ENCODE measurements around the gene ESPL1.
A peak's percentile ranks its signal among the peaks of the same experiment; 100 is the strongest.

ESPL1 gene

DNA sequence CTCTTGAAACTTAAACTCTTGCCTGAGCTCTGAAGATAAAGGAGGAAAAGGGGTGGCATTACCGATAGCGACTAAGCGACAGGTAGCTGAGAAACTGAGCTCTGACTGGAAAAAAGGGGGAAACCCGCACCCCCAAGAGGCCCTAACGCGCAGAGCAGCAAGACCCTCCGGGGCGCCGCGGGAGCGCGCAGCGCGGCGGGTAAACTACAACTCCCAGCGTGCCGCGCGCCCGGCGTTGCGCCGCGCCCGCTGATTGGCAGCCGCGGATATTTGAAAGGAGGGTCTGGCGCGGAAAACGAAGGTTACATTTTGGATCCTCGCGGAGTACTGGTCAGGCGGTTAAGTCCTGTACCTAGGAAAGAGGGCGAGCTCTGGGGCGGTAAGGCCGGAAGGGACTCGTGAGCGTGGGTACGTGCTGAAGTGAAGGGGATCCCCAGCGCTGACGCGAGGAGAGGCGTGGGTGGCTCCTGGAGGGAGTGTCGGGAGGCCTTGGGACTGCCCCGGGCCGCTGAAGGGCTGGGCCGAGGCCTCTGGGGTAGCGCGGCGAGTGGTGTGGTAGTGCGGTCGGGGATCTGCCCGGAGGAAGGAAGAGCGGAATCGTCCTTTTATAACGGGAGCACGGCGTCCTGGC is at the start of gene ESPL1:
TSS of gene ESPL1 (plus strand) at position 301 of the 631 bp plus-strand sequence. CDS start 468 bp downstream, outside the sequence.
- peaks cover 5 to 6% of the 10 kb centered on the region in 2 donors for H3K4me1 ChIP-seq (ENCODE audit: control insufficient read depth in 2 of 2, insufficient read depth in 2 of 2, low read length in 2 of 2)
- H3K36me3 ChIP-seq (ENCODE audit: control insufficient read depth in 2 of 2, insufficient read depth in 2 of 2, low read length in 2 of 2), result no peaks in the 10 kb centered on the region
- no peaks in the 10 kb centered on the region for H3K27me3 ChIP-seq (ENCODE audit: control insufficient read depth in 2 of 2, insufficient read depth in 2 of 2, low read length in 2 of 2)
- peak within 1 kb of the TSS in 1 of 2 donors; percentile 43 for H3K27ac ChIP-seq (ENCODE audit: low read depth in 2 of 2, low read length in 2 of 2)
- H3K4me3 ChIP-seq (ENCODE audit: low read length in 2 of 2), result peak within 1 kb of the TSS; percentile 86 to 89
- no peaks in the 10 kb centered on the region for H3K9me3 ChIP-seq (ENCODE audit: control insufficient read depth in 2 of 2, low read length in 2 of 2)
- peak within 1 kb of the TSS; percentile 68 to 72 for H3K9ac ChIP-seq (ENCODE audit: low read depth in 1 of 2, low read length in 2 of 2)

DNA sequence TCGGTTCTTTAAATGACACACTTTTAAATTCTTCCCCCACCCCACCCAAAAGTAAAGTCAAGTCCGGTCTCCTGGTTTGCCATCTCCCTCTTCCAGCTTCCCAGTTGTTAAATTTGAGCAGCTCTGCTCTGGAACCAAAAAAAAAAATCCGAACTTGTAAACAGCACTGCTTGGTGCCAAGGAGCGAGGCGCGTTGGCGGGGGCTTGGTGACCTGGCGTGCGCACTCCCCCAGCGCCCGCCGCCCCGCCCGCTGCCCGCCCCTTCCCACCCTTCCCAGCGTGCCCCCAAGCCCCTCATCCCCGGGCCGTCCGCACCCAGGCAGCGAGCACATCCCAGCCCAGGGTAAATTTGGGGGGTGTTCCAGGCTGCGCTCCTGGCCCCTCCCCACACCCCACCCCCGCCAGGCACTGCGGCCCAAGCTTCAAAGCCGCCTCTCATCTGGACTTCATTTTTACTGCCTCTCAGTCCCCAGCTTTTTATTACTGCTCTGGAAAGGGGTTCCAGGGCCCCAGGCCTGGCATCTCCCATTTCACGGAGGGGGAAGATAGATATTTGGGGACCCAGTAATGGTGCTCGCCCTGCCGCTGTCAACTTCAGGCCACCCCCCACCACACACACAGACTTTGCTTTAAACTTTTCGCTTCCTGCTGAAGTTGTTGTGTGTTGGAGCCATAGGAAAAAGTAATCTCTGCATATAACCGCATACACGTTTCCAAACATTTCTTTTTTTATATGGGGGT is 49.4 kb upstream of the ESPL1 start:
- Histone ChIP-seq H3K27ac (ENCODE audit: low read depth in 2 of 2, low read length in 2 of 2) (peak overlapping the region; percentile 99 to 100), H3K4me1 (ENCODE audit: control insufficient read depth in 2 of 2, insufficient read depth in 2 of 2, low read length in 2 of 2) (peaks cover 52% of the 10 kb centered on the region in 2 donors), H3K9me3 (ENCODE audit: control insufficient read depth in 2 of 2, low read length in 2 of 2) (no peaks in the 10 kb centered on the region), H3K9ac (ENCODE audit: low read depth in 1 of 2, low read length in 2 of 2) (peak overlapping the region; percentile 67 to 76), H3K36me3 (ENCODE audit: control insufficient read depth in 2 of 2, insufficient read depth in 2 of 2, low read length in 2 of 2) (peaks cover 5 to 16% of the 10 kb centered on the region in 2 donors), H3K4me3 (ENCODE audit: low read length in 2 of 2) (peak overlapping the region; percentile 64 to 81), H3K27me3 (ENCODE audit: control insufficient read depth in 2 of 2, insufficient read depth in 2 of 2, low read length in 2 of 2) (no peaks in the 10 kb centered on the region)

DNA sequence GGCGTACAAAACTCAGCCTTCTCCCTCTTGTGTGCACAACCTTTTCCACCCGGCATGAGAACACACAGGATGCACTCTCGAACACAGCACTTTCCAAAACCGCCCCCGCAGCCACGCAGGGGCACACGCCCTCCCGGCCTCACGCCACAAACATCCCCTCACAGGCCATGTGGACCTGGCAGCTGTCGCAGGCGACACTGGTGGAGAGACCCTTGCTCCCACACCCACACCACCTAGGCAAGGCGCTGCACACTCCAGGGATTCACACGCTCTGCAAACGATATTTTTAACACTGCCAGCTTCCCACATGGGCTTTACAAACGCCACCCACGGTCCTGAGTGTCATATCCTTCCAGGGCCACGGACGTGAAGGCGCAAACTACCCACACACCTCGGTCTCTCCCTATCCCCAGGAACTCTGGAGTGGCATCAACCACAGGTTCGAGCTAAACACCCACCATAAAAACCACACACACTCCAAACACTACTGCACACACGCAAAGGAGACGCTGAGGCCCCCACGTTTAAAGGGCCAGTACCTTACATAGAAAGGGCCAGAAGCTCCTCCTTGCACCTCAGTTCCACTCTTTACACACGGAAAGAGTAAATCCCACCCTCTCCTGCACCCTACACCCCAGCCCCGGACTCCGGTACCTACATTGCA is 48.7 kb upstream of the ESPL1 start:
- peaks cover 2 to 9% of the 10 kb centered on the region in 2 donors for H3K36me3 ChIP-seq (ENCODE audit: control insufficient read depth in 2 of 2, insufficient read depth in 2 of 2, low read length in 2 of 2)
- peak overlapping the region; percentile 64 to 81 for H3K4me3 ChIP-seq (ENCODE audit: low read length in 2 of 2)
- H3K9ac ChIP-seq (ENCODE audit: low read depth in 1 of 2, low read length in 2 of 2), result peak overlapping the region; percentile 67 to 76
- H3K4me1 ChIP-seq (ENCODE audit: control insufficient read depth in 2 of 2, insufficient read depth in 2 of 2, low read length in 2 of 2), result peaks cover 58 to 59% of the 10 kb centered on the region in 2 donors
- peak overlapping the region; percentile 99 to 100 for H3K27ac ChIP-seq (ENCODE audit: low read depth in 2 of 2, low read length in 2 of 2)
- H3K27me3 ChIP-seq (ENCODE audit: control insufficient read depth in 2 of 2, insufficient read depth in 2 of 2, low read length in 2 of 2), result no peaks in the 10 kb centered on the region
- no peaks in the 10 kb centered on the region for H3K9me3 ChIP-seq (ENCODE audit: control insufficient read depth in 2 of 2, low read length in 2 of 2)

DNA sequence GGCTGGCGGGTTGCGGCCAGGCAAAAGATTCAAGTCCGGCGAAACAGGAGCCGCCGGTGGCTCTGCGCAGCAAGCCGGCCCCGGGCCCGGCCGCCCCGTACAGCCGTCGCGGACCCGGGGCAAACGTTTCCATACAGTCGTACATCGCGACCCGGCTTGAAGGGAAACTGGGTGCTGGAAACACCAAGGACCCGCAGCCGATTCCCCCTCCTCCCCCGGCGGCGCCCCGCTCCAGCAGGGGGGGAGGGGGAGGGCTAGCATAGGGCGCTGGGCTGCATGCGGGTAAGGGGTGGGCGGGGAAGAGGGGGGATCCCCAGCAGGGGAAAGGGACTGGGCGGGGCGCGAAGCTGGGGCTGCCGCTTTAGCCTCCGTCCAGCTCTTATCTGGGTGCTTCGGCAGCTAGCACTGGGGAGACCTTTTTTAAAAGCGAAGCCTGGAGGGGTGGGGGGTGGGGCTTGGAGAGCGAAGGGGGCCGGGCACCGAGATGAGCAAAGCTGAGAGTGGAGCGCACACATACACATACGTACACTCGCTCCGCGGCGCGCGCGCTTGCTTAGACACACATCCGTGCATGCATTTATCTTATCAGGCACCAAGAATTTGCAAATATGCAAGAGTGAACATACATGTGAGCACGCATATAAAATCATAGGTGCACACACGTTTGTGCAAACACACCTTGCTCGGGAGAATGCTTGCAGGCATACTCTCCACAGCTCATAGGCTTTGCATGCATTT is 48.0 kb upstream of the ESPL1 start:
- peaks cover 64% of the 10 kb centered on the region in 2 donors for H3K4me1 ChIP-seq (ENCODE audit: control insufficient read depth in 2 of 2, insufficient read depth in 2 of 2, low read length in 2 of 2)
- peak overlapping the region; percentile 76 to 91 for H3K9ac ChIP-seq (ENCODE audit: low read depth in 1 of 2, low read length in 2 of 2)
- peak overlapping the region; percentile 64 to 81 for H3K4me3 ChIP-seq (ENCODE audit: low read length in 2 of 2)
- H3K36me3 ChIP-seq (ENCODE audit: control insufficient read depth in 2 of 2, insufficient read depth in 2 of 2, low read length in 2 of 2), result peaks cover under 1 to 6% of the 10 kb centered on the region in 2 donors
- no peaks in the 10 kb centered on the region for H3K9me3 ChIP-seq (ENCODE audit: control insufficient read depth in 2 of 2, low read length in 2 of 2)
- peak overlapping the region; percentile 99 to 100 for H3K27ac ChIP-seq (ENCODE audit: low read depth in 2 of 2, low read length in 2 of 2)
- H3K27me3 ChIP-seq (ENCODE audit: control insufficient read depth in 2 of 2, insufficient read depth in 2 of 2, low read length in 2 of 2), result no peaks in the 10 kb centered on the region

DNA sequence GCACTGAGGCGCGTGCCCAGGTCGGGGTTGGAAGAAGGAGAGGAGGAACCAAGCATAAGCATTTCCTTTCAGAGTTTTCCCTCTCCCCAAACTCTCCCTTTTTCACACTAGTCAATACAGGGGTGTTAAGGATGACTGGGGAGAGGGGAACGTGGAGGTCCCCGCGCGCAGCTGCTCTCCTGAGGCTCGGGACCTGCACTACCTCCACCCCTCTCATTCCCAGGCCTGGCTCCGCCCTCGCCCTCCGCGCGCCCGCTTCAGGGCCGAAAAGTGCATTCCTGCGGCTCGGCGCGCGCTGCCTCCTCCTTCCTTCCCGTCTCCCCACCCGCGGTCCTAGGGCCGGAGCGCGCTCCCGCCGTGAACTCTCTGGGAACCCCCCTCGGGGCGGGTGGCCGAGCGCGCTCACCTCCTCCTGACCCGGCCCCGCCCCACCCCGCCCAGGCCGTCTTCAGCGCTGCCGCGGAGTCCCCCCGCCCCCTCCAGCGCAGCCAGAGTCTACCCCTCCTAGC is 47.4 kb upstream of the ESPL1 start:
- Histone ChIP-seq H3K9me3 (ENCODE audit: control insufficient read depth in 2 of 2, low read length in 2 of 2) (no peaks in the 10 kb centered on the region), H3K36me3 (ENCODE audit: control insufficient read depth in 2 of 2, insufficient read depth in 2 of 2, low read length in 2 of 2) (no peaks in the 10 kb centered on the region), H3K27me3 (ENCODE audit: control insufficient read depth in 2 of 2, insufficient read depth in 2 of 2, low read length in 2 of 2) (no peaks in the 10 kb centered on the region), H3K4me1 (ENCODE audit: control insufficient read depth in 2 of 2, insufficient read depth in 2 of 2, low read length in 2 of 2) (peaks cover 65% of the 10 kb centered on the region in 2 donors), H3K27ac (ENCODE audit: low read depth in 2 of 2, low read length in 2 of 2) (peak overlapping the region; percentile 99 to 100), H3K9ac (ENCODE audit: low read depth in 1 of 2, low read length in 2 of 2) (peak overlapping the region; percentile 91 to 100), H3K4me3 (ENCODE audit: low read length in 2 of 2) (peak overlapping the region; percentile 69 to 84)

DNA sequence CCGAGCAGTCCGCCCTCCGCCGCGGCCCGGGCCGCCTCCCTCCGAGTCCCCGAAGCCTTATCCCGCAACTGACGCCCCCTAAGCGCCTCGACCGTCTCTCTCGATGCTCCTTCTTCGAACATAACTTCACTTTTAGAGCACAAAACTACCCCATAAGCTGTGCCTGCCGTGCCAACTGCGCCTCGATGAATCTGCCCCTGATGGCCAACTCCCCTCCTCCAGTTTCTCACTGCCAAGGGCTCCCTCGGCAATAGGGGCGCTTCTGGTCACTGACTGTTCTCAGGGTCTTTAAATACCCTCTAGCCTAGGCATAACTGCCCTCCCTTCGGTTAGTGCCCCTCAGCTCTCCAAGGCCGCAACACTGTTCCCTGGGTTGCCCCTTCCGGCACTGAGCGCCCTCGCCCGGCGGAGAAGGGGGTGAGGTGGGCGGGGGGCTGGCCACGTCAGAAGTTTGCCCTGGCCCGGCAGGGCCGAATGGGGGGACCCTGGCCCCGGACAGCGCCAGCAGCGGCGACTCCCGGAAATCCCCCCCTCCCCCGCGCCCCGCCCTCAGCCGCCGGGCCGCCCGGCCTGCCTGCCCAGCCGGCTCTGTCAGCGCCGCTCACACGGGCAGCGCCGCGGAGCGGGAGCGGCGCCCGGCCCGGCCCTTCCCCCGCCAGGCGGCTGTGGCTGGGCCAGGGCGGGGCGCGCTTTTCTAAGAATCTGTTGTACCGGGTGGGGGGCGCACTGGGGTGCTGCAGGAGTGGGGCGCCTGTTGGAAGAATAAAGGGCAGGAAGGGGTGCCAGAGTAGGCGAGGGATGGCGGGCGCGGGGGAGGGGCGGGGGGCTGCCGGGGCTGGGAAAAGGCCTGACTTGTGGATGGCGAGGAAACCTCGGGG is 46.7 kb upstream of the ESPL1 start:
- H3K4me3 ChIP-seq (ENCODE audit: low read length in 2 of 2), result peak overlapping the region; percentile 69 to 84
- peaks cover 58 to 60% of the 10 kb centered on the region in 2 donors for H3K4me1 ChIP-seq (ENCODE audit: control insufficient read depth in 2 of 2, insufficient read depth in 2 of 2, low read length in 2 of 2)
- peak overlapping the region; percentile 99 to 100 for H3K27ac ChIP-seq (ENCODE audit: low read depth in 2 of 2, low read length in 2 of 2)
- H3K27me3 ChIP-seq (ENCODE audit: control insufficient read depth in 2 of 2, insufficient read depth in 2 of 2, low read length in 2 of 2), result no peaks in the 10 kb centered on the region
- H3K9ac ChIP-seq (ENCODE audit: low read depth in 1 of 2, low read length in 2 of 2), result peak overlapping the region; percentile 91 to 100
- H3K36me3 ChIP-seq (ENCODE audit: control insufficient read depth in 2 of 2, insufficient read depth in 2 of 2, low read length in 2 of 2), result no peaks in the 10 kb centered on the region
- H3K9me3 ChIP-seq (ENCODE audit: control insufficient read depth in 2 of 2, low read length in 2 of 2), result no peaks in the 10 kb centered on the region

DNA sequence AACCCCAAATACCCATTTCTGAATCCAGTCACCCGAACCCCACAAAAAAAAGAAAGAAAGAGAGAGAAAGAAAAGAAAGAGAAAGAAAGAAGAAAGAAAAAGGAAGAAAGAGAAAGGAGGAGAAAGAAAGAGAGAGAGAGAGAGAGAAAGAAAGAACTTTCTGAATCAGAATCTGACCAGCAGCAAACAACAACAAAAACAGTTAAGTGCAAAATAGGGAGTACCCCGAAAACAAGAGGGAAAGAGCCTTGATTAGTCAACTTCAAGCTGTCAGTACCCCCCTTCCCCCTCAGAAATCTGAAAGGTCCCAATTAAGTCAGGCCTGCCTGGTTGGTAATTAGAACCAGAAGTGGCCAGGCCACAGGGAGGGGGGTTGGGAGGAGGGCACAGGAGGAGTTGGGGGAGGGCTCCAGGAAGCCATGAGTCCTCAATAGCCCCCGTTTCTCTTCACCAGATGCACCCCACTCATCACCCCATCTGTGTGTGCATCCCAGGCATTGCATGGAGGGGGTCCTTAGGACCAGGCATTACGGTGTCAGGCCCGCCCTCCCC is 45.9 kb upstream of the ESPL1 start:
- no peaks in the 10 kb centered on the region for H3K27me3 ChIP-seq (ENCODE audit: control insufficient read depth in 2 of 2, insufficient read depth in 2 of 2, low read length in 2 of 2)
- H3K4me3 ChIP-seq (ENCODE audit: low read length in 2 of 2), result peak overlapping the region; percentile 31 to 56
- H3K4me1 ChIP-seq (ENCODE audit: control insufficient read depth in 2 of 2, insufficient read depth in 2 of 2, low read length in 2 of 2), result peaks cover 50 to 54% of the 10 kb centered on the region in 2 donors
- no peaks in the 10 kb centered on the region for H3K36me3 ChIP-seq (ENCODE audit: control insufficient read depth in 2 of 2, insufficient read depth in 2 of 2, low read length in 2 of 2)
- H3K27ac ChIP-seq (ENCODE audit: low read depth in 2 of 2, low read length in 2 of 2), result peak overlapping the region; percentile 99 to 100
- peak overlapping the region in 1 of 2 donors; percentile 38 for H3K9ac ChIP-seq (ENCODE audit: low read depth in 1 of 2, low read length in 2 of 2)
- no peaks in the 10 kb centered on the region for H3K9me3 ChIP-seq (ENCODE audit: control insufficient read depth in 2 of 2, low read length in 2 of 2)

DNA sequence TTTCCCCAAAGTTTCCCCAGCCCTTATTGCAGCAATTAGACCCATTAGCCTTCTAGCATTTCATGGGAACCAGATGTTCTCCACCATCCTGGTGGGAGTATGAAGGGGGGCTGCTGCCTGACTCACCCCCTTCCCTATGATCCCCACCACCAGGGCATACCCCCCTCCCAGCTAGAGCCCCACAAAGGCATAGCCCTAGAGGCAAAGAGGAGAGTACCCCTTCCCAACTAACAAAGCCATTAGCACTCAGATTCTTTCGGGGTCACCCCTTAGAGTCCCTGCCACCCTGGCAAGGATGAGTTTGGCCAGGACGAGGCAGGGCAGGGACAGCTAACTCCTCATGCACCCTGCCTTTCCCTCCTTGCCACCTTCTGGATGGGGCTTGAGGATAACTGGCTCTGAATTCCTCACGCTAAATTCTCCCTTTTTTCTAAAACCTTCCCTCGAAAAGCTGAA is 45.3 kb upstream of the ESPL1 start:
- Histone ChIP-seq H3K4me3 (ENCODE audit: low read length in 2 of 2) (no peak overlapping the region), H3K36me3 (ENCODE audit: control insufficient read depth in 2 of 2, insufficient read depth in 2 of 2, low read length in 2 of 2) (peaks cover 0 to 2% of the 10 kb centered on the region in 2 donors), H3K4me1 (ENCODE audit: control insufficient read depth in 2 of 2, insufficient read depth in 2 of 2, low read length in 2 of 2) (peaks cover 45 to 48% of the 10 kb centered on the region in 2 donors), H3K9ac (ENCODE audit: low read depth in 1 of 2, low read length in 2 of 2) (peak overlapping the region in 1 of 2 donors; percentile 19), H3K9me3 (ENCODE audit: control insufficient read depth in 2 of 2, low read length in 2 of 2) (no peaks in the 10 kb centered on the region), H3K27ac (ENCODE audit: low read depth in 2 of 2, low read length in 2 of 2) (peak overlapping the region; percentile 99 to 100), H3K27me3 (ENCODE audit: control insufficient read depth in 2 of 2, insufficient read depth in 2 of 2, low read length in 2 of 2) (no peaks in the 10 kb centered on the region)

Data from mucosa of rectum (tissue), 2 donors.